PC-9 (cell line): ENCODE measurements around the gene CSNK1G2.

Experiments
- CTCF ChIP-seq: fragments of 200-600 bp; sonication (generic); conservative IDR thresholded peaks from 2 replicates; pipeline ENCODE4 v1.6.1; 2017; ENCODE audit warnings: mixed run types, antibody characterized with exemption, mild to moderate bottlenecking, moderate library complexity
- EZH2 ChIP-seq: fragments of 200-600 bp; sonication (generic); IDR thresholded peaks from 2 replicates; pipeline ENCODE4 v1.8.0; 2017; ENCODE audit warnings: antibody characterized with exemption, low read depth

- TF ChIP-seq CTCF (no peak), EZH2 (no peak)
These were observed 19.1 kb upstream of the CSNK1G2 start for GRCh38 chr19:1921825-1922224.
